Suppressor macrophage treated with lipopolysaccharide for 1 hour (primary cell): ENCODE results near the gene KCNIP2.
A peak's percentile ranks its signal among the peaks of the same experiment; 100 is the strongest.

Experiments
- DNase-seq, 3 donors: peaks; one replicate each; pipeline ENCODE4 v3.0.0-alpha.2; 2020 to 2022

The KCNIP2 gene

DNA sequence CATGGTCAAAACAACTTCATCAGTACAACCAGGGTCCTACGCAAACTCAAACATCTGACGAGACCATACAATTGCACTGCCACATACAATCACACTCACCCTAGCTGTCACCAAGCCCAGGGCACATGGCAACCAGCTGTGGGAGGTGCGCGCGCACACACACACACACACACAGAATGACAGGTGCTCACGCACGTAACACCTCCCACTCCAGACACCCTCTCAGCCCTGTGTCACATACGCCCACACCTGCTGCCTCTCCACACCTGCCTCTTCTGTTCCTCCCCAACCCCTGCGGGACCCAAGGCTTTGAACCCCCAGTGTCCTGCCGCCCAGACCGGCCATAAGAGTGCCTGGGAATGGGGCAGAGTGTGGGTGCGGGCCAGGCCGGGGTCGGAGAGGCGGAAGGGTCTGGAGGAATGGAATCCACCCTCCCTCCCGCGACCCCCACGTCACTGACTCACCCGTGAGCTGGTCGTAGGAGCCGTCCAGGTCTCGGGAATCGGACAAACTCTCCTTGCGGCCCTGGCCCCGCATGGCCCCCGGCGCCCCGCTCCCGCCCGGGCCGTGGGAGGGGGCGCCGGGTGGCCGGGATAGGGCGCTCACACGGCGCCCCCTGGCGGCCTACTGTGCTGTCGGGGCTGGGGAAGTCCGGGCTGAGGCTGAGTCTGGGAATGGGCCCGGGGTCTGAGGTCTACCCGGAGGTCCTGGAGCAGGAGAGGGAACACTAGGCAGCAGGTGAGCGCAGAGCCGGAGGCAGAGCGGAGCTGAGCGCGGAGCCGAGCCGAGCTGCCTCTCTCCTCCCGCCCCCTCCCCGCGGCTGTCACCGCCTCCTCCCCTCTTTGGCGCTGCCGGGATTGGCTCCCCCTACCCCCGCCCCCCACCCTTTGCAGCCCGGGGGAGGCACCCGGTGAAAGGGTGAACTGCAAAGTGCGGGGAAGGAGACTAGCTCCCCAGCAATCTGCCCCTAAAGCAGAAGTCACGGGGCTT, at the start of gene KCNIP2:
Gene KCNIP2 (minus strand): TSS at position 769 of the 990 bp plus-strand sequence. CDS start 232 bp downstream, at position 537.
- DNase-seq = peak; percentile 42 to 71 (median 44)

DNA sequence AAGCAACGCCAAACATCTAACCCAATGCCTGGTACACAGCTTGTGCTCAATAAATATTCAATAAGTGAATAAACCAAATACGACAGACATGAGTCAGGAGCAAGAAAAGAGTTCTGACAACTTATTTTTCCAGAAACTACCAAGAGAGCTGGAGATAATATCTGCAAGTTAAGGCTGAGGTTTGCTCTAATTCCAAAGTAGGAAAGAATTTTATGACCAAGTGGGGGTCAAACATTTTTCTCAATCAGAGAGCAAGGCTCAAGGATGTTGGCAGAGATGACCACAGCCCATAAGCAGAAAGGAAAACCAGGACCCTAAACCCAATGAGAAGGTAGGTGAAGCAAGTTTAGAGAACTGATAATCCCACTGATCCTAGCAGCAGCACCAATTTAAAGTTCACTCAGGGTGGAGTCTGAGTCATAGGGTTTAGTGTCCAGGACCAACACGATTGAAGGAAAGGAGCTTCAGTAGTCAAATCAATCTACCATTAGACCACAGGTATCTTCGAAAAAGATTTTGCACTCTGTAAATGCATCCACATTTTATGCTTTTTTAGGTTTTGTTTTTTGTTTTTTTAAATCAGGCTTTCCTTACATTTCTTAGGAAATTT, 49.3 kb upstream of the KCNIP2 start:
- no peak for DNase-seq

DNA sequence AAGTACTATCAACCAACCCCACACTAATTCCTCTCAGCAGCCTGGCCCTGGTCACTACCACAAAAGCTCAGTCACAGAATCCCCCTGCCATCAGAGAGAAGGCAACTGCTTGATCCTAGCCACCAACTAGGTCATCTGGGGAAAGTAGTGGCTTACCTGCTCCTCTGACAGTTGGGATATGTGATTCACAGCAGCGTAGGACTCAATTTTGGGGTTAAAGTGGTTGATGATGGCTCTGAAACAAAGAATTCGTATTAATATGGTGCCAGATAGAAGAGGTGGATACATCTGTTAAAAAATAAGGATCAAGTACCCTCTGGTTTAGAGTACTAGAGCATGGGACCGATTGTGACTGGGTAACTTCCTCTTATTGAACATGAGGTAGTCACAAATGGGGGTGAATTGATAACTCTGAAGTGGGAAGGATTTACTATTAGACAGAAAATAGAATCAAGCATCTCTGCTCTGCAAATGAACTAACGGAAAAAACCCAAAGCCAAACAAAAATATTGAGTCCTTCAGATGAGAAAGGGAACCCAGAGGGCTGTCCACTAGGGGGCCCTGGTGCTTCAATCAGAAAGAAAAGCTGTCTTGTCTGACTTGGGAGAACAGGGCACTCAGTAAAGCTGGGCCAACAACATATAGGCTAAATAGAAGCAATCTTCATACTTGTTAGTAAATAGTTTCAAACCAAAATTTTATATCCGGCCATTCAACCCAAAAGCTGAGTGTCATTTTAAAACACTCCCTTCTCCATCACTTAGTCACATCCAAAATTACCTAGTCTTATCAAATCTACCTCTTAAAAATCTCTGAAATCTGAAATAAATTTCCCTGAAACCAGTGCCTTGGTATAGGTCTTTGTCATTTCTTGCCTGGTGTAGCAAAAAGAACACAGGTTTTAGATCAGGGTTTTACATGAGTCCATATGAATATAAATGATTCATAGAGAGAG, 45.9 kb upstream of the KCNIP2 start:
- peak; percentile 80 to 90 (median 85) for DNase-seq

DNA sequence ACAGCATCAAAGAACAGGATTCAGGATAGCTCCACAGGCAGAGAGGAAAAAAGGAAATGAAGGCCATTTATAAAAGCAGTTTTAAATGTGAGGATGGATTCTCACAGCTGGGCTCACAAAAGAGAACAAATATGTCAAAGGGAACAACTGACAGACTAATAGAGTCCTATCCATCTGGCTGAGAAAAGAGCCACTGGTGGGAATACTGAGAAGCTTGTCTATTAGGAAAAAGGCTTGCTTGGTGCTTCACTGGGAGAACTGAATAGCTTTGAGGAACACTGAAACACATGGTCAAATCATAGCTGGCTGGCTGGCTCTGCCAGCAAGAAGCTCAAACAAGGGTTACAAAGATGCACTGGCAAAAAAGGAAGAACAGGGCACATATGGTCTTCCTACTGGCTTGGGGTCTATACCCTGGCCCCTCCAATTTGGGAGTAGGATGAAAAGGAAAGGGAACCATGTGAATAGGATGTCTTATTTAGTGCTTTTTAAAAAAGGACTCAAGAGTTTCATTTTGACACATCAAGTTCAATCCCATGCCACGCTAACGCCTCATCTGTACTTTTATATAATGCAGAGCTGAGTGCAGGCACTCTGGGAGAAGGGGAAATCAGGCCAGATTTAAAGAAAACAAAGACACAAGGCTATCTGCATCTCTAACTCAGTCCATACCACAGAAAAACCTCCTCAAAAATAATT, 44.8 kb upstream of the KCNIP2 start:
- no peak for DNase-seq

DNA sequence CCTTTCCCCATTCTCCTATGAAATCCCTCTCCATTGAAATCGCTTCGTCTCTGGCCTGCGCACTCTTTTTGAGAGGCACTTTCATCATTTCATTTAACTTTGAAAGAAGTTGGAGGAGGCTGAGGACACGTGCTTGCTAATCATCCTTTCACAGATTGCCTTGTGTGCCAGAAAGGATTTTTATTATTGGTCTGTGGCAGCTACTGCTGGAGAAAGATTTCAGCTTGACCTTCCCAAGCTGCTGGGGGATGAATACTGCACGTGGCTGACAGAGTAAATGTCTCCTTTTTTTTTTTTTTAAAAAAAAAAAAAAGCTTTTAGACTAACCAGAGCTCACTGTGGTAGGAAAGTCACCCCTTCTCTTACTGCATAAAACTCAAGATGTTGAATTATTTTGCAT, 44.2 kb upstream of the KCNIP2 start:
- DNase-seq = no peak

DNA sequence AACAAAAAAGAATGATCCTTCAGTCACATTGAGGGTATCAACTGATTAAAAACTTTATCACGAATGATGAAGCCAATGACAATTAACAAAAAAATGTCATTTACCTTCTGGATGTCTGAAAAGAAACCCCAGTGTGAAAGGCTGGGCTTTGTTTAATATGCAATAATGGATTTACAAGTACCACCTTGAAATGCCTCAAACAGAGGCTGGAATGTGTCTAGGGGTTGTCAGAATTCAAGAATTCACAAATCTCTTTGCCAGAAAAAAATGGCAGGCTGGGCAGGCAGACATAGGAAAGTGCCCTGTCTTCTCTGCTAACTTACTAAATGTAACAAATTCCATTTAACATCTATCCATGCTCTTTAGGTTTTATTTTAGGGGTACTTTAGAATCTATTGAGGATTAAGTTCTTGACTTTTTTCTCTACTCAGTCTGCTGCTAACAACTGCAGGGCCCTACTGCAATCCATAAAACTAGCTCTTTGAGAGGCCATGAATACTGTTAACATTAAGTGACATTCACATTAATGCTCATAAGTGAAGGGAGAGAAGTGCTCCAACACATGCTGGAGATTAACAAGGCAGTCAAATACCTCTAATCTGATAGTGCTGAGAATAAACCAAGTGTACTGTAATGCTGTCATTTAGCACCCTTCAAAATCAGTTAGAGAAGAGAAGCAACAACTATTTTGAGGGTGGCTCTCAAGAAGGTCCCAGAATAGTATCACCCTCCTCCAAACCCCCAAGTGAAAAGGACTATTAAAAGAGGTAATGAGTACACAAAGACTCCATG, 43.1 kb upstream of the KCNIP2 start:
- DNase-seq = no peak

DNA sequence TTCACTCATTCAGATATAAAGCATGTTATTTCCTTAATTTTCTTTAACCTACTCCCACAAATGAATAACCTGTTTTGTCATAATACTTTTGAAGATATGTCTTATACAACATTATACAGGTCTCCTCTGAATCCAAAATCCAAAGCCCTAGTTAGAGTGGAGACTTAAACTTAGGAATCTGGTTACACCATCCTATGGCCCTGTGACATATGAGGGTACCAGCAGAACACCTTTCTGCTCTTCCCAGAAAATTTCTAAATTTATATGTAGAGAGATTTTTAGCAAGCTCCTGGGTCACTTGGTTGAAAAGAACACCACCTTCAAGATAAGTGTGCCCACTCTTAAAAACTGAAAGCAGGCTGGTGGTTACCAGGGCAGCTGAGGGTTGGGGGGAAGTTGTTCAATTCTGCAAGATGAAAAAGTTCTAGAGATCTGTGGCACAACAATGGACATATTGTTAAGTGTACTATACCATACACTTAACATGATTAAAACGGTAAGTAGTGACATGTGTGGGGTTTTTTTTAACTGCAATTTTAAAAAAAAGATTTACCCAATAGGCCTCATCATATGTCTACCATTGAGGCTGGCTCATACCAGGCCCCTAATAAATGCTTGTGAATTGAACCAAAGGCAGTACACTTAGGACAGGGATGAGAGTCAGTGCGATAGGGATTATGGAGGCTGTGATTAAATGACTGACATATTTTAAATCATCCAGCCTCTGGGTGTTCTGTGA, 37.6 kb upstream of the KCNIP2 start:
- no peak for DNase-seq

DNA sequence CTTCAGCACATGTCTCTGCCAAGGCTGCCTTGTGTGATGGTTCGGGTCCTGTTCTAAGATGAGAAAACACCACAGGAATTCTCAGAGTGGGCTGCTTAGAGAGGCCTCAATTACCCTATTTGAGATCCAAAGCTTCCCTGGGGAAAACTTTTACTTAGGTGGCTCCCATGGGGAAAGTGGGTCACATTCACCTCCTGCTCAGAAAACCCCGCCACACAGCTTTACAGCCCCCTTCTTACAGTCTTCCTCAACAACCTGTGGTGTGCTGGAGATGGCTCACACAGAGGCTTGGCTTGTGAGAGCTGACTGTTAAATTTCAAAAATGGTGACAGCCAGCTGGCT, 36.6 kb upstream of the KCNIP2 start:
- no peak for DNase-seq

DNA sequence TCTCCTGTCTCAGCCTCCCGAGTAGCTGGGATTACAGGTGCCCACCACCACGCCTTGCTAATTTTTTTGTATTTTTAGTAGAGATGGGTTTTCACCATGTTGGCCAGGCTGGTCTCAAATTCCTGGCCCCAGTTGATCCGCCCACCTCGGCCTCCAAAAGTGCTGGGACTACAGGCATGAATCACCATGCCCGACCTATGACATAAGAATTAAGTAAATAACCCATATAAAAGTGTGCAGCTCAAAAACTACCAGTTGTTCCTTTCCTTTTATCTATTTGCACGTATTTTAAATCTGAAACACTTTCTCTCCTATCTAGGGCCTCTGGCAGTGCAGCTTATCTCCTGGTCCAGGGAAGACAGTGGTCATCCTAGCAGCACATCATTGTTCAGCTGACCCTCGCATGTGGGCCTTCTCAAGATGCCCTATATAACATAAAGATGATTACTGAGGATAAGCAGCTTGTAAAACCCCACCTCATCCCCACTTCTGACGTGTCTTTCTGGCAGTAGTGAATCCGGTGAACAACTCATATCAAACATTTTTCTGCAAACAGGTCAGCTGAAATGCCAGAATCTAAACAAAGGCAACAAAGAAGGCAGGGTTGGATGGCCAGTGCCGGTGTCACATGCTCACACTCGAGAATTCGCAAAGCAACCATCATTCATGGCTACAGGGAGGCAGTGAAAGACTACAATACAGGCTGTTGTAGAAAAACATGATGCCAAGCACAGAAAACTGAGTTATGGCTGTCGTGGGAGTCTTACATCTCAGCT, 36.0 kb upstream of the KCNIP2 start:
- DNase-seq = peak in 1 of 3 donors; percentile 38

DNA sequence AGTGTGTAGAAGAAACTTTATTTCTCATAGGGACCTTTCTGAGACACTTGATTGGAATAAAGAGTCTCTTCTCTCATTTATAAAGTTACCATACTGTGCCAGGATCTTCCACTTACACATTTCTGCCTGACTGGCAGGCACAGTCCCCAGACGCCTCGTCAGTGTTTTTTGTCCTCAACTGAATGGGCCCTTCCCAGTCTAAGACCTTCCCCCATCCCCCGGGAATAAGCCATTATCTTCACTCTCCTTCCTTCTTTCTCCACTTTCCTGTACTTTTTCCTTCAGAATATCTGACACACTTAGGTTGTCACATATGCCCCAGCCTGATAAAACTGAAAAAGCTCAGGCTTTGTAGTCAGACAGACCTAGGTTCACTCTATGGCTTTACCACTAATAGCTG, 35.3 kb upstream of the KCNIP2 start:
- no peak for DNase-seq

DNA sequence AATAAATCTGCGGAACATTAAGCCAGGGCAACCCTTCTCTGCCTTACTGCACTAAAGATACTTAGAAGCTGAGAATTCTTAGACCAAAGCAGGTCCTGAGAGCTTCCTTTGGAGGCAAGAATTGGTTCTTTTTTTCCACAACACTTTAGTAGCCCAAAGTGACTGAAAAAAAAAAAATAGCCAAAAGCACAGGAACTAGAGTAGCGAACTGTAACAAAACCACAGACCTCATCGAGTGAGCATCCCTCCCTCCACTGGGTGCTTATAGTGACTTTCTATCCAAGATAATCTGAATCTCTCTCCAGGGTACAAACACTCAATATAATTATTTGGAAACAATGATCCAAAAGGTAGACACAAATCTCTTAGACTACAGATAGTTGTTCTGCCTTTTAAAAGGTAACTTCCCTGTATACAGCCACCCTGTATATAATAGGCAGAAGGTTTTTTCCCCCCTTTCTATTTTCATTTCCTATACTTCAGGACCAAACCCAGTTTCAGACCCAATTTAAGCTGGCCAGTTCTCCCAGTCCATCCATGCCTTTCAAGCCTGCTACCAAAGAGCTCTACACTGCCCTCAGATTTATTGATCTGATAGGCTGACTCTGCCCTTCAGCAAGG, 31.6 kb upstream of the KCNIP2 start:
- DNase-seq = no peak

DNA sequence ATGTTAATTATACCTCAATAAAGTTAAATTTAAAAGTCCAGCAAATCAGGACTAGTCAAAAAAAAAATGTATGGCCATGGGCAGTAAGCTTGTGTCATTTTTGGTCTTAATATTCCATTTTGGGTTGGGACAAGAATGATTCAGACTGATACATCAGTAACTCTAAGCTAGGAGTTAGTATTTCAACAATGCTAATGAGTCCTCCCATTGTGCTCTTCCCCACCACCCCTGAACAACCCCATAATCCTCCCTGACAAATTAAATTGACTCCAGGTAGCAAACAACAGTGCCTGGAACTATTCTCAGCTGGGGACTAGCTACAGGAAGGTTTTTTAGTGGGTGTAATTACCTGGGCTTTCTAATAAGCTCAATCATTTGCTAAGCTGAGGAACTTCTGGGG, 30.7 kb upstream of the KCNIP2 start:
- no peak for DNase-seq

DNA sequence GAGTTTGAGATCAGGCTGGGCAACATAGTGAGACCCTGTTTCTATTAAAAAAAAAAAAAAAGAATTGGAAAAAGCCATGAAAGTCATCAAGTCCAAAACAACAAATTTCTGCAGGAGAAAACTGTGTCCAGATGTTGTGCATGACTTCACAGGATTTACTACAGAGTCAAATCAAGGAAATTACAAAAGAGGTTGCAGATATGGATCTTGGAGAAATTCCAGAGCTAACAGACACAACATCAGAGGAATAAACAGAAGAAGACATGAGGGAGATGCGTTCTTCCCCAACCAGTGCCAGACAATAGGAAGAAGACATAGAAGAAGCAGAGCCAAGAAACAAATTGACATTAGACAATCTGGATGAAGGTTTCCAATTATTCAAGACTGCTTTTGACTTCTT, 24.3 kb upstream of the KCNIP2 start:
- no peak for DNase-seq

DNA sequence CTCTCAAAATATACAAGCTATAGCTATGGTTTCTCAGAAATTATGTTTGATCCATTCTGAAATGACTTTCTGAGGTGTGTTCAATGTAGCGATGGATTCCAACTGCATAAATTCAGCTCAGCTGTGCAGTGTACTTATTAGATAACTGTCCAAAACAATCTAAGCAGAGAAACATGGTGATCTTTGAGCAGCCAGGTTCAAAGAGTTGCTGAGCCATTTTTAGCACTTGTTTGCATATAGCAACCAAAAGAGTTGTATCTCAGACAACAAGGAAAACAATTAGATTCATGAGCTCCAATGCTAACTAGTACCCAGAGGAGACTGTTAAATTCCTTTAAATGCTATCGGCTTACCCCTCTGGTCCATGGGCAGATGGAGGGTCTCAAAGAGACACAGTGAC, 15.9 kb upstream of the KCNIP2 start:
- no peak for DNase-seq

DNA sequence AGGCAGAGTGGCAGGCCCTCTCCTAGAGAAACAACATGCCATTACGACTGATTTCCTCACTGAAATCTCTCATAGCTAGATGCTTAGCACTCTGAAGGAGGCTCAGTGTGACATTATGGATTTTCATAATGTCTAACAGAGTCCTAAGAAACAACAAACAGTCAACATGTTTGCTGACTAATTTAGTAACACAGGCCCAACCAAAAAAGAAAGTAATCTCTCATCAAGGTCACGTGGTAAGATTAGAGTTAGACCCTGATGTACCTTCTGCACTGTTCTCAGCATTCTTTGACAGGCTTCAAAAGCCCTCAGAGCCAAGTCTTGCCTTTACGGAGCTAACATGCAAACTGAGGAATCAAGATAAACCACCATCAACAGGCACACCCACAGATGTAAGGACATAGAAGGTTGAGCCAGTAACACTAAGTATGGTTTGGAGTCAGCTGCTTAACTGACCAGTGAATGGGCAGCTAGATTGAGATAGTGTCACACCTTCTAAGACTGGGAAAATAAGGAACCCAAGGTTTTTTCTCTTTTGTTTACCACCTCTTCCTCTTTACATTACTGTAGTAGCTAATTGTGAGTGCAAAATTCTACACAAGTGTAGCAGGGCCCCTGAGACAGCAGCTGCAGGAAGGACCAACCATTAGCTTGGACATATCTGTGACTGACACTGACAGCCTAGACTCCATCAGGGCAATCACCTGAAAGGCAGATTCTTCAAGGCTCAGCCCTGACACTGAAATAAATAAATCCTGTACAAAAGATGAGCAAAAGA, 15.3 kb upstream of the KCNIP2 start:
- DNase-seq = no peak

DNA sequence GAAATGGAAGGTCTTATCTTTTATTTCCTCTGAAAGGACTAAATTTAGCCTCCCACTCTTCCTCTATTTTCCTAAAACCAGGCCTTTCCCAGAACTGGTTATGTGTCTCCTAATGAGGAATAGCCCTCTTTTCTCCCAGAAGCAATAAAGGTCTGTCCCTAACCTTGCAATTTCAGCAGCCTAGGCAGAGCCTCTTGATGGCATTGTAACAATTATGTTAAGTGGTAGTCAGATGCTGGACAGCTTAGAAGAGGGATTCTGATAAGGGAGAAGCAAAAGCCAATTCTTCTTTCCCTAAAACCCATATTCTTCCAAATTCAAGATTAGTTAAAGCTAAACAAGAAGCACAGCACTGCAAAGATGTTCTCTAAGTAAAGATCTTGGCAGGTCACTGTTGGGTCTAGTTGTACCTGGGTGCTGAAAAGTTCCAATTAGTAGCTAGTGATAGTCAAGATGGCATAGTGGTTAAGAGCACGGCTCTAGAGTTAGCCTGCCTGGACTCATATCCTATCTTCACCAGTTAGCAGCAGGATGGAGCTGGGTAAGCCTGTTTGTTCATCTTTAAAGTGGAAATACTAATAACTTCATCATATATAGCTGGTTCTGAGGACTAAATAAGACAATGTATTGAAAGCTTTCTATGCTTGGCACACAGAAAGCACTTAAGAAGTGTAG, 14.3 kb upstream of the KCNIP2 start:
- DNase-seq = no peak

DNA sequence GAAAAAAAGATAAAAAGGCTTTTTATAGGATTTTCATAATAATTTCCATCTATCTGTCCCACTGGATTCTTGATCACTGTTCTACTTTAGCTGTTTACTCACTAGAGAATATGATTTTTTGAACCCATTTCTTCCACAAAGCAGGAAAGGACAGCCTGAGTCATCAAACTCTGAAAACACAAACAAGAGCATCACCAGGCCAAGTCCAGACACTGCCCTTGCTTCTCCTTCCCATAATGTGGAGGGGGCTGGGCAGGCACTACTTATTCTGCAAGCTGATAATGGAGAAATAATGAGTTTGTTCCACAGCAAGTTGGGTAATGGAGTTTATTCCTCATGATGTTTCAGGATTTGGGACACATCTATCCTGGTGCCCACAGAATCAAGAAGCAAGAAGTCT, 13.0 kb upstream of the KCNIP2 start:
- DNase-seq = peak; percentile 41 to 52 (median 44)
